Astrocyte of the cerebellum (primary cell): ENCODE measurements around the gene CT45A9.
"Not testable (repeated sequence)": the region's sequence is repeated elsewhere in the genome, so short reads cannot be mapped to it uniquely, and the experiment has no call there.

Source experiments
- DNase-seq: peaks from one replicate; pipeline ENCODE4 v3.0.0-alpha.2; 2011; ENCODE audit warnings: low read depth
- H3K4me3 ChIP-seq: 2 replicates; pipeline ENCODE4 v1.5.1; 2011; ENCODE audit warnings: mild to moderate bottlenecking, low read depth, low read length, moderate library complexity
- in situ Hi-C: cut with HindIII; loops from 2 replicates; pipeline ENCODE4 v1.10.0; 2017; ENCODE audit warnings: low sequenced_read_pairs
- TF ChIP-seq, protein P1 (sequence below): IDR thresholded peaks from 2 replicates; pipeline ENCODE4 v1.5.1; 2012; ENCODE audit warnings: low read length, low read depth, moderate library complexity, mild to moderate bottlenecking; ENCODE audit errors: missing control alignments

CT45A9 gene, protein sequence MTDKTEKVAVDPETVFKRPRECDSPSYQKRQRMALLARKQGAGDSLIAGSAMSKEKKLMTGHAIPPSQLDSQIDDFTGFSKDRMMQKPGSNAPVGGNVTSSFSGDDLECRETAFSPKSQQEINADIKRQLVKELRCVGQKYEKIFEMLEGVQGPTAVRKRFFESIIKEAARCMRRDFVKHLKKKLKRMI

GRCh38 chrX:135871712-135872111 is at the start of gene CT45A9:
TSS of gene CT45A9 (minus strand) at chrX:135871812. CDS start at chrX:135868061, 3,751 bp downstream.
- H3K4me3 ChIP-seq, in situ Hi-C loops, DNase-seq: not testable (repeated sequence)

GRCh38 chrX:135920516-135920915 is 48.9 kb upstream of the CT45A9 start:
- in situ Hi-C loops, H3K4me3 ChIP-seq: not testable (repeated sequence)

DNA sequence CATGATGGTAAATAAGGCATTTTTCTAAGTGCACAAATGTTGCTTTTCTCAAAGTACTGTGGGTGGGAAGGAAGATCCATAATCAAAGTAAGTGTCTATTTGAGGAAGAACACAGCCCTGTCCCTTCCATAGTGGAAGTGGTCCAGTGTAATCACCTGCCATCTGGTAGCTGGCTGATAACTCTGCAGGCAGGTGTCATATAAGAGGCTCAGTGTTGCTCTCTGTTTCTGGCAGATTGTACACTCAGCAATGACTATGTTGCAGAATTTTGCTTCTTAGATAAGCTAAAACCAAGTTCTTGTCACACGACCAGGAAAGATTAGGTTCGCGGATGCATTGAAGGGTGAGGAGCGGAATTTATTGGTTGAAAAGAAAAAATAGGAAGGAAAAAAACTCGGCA is 42.8 kb upstream of the CT45A9 start:
- DNase-seq, result no peak
- TF ChIP-seq, protein P1, sequence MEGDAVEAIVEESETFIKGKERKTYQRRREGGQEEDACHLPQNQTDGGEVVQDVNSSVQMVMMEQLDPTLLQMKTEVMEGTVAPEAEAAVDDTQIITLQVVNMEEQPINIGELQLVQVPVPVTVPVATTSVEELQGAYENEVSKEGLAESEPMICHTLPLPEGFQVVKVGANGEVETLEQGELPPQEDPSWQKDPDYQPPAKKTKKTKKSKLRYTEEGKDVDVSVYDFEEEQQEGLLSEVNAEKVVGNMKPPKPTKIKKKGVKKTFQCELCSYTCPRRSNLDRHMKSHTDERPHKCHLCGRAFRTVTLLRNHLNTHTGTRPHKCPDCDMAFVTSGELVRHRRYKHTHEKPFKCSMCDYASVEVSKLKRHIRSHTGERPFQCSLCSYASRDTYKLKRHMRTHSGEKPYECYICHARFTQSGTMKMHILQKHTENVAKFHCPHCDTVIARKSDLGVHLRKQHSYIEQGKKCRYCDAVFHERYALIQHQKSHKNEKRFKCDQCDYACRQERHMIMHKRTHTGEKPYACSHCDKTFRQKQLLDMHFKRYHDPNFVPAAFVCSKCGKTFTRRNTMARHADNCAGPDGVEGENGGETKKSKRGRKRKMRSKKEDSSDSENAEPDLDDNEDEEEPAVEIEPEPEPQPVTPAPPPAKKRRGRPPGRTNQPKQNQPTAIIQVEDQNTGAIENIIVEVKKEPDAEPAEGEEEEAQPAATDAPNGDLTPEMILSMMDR, result no peak
- no peak overlapping the region for H3K4me3 ChIP-seq
- in situ Hi-C loops, result no loop called here

More at GRCh38 chrX:135920516-135920915, 48.9 kb upstream of the CT45A9 start:
- not testable (repeated sequence) for DNase-seq

DNA sequence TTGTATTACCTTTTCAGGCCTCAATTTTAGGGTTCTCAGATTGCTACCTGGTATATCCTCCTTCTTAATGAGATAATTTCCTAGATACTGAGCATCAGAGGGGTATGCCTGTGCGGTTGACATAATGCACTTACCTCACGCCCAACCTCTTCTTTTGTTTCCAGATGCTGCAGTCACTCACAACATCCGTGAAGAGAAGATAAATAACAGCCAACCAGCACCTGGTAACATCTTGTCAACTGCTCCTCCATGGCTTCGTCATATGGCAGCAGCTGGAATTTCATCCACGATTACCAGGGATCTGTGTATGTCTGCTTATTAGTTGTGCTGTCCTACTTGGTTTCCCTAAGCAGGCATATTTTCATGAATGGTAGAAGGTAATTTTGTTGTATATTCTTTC is 38.6 kb upstream of the CT45A9 start:
- in situ Hi-C loops, result no loop called here
- TF ChIP-seq, protein P1, result no peak
- no peak overlapping the region for H3K4me3 ChIP-seq
- DNase-seq, result no peak

DNA sequence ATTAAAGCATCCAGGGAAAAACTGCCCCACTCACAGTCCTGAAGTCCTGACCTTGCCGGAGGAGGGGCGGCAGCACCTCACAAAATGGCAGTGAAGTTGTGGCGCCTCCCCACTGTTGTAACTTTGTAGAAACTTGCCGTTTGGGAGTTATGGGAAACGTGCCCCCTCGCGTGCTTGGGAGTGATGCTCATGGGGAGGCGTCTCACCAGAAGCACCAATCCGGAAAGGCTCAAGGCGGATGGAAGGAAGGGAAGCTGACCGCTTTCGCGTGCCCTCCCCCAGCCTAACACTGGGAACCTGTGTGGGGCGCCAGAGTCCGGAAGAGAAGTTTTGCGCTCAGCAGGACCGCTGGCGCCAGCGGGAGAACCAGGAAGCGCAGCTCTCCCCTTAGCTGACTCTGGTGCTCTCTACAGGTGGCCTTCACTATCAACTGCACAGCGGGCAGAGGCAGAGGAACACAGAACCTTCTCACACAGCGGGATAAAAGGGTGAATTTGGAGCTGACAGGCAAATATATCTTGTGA is 21.7 kb upstream of the CT45A9 start, which contains the start of the genes CT45A10 and SAGE1:
TSS of gene CT45A10 (minus strand) at position 151 of the 524 bp plus-strand sequence. CDS start 8,100 bp downstream, outside the sequence.
TSS of gene SAGE1 (plus strand) at position 423 of the 524 bp plus-strand sequence. CDS start 2,527 bp downstream, outside the sequence.
- in situ Hi-C loops, result no loop called here
- TF ChIP-seq, protein P1, result no peak
- H3K4me3 ChIP-seq, result no peak within 1 kb of the TSS
- DNase-seq, result no peak

DNA sequence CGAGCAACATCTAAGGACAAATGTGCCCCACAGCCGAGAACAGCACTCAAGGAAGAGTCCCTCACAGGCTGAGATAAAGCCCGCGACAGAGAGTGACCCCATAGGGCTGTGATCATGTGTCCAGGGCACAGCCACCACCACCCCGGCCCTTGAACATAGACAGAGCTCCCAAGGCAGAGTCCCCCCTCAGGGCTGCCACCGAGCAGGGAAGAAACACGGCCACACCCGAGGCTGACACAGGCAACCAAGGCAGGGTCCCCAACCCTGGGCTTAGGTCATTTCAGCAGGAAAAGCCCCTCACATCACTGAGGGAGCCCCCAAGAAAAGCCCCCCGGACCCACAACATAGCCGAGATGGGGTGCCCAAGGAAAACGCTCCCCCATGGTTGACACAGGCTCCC is 21.2 kb upstream of the CT45A9 start:
- H3K4me3 ChIP-seq, result no peak overlapping the region
- TF ChIP-seq, protein P1, result no peak
- DNase-seq, result no peak
- in situ Hi-C loops, result no loop called here

DNA sequence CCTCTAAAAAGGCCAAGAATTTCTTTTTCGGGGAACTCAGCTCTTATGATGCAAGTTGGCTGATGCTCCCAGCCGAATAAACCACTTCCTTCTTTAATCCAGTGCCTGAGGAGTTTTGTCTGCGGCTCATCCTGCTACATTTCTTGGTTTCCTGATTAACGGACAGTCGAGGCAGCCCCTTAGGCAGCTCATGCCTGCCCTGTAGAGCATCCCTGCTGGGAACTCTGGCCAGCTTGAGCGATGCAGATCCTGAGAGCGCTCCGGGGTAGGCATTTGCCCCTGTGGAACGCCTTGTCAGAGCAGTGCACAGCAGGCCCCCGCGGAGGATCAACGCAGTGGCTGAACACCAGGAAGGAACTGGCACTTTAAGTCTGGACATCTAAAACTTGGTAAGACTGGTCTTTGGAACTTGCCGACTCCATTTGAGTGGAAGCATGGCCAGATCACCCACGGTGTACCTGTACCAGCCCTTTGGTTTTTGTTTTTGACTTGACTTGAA is 18.5 kb upstream of the CT45A9 start:
- in situ Hi-C loops, result no loop called here
- TF ChIP-seq, protein P1, result no peak
- no peak overlapping the region for H3K4me3 ChIP-seq
- no peak for DNase-seq

- H3K4me3 ChIP-seq, DNase-seq, in situ Hi-C loops: not testable (repeated sequence)
Measured at GRCh38 chrX:135888976-135889375, 17.4 kb upstream of the CT45A9 start.

- H3K4me3 ChIP-seq, in situ Hi-C loops: not testable (repeated sequence)
Measured at GRCh38 chrX:135888230-135888629, 16.6 kb upstream of the CT45A9 start.

DNA sequence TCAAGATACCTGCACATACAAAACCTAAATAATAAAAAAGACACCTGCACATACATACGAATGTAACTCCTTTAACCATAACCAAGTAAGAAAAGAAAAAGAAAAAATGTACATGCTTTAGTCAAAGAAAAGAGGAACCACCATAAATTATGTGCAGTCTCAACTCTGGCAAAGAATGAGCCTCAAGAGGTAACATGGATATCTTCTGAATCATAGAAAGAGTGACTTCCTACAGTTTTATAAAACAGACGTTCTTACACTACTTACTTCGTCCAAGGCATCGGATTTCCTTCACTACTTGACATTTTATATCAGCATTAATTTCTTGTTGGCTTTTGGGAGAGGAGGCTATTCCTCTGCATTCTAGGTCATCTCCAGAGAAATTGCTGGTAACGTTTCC is 11.1 kb upstream of the CT45A9 start:
- H3K4me3 ChIP-seq, DNase-seq, in situ Hi-C loops: not testable (repeated sequence)

More at GRCh38 chrX:135888230-135888629, 16.6 kb upstream of the CT45A9 start:
- DNase-seq, result not testable (repeated sequence)

GRCh38 chrX:135854438-135854837 is 17.2 kb downstream of the CT45A9 start, which contains the start of gene CT45A8:
TSS of gene CT45A8 (minus strand) at chrX:135854538. CDS start at chrX:135850783, 3,755 bp downstream.
- H3K4me3 ChIP-seq, in situ Hi-C loops, DNase-seq: not testable (repeated sequence)
